ENCODE measurements around the gene ARHGAP29.

DNA sequence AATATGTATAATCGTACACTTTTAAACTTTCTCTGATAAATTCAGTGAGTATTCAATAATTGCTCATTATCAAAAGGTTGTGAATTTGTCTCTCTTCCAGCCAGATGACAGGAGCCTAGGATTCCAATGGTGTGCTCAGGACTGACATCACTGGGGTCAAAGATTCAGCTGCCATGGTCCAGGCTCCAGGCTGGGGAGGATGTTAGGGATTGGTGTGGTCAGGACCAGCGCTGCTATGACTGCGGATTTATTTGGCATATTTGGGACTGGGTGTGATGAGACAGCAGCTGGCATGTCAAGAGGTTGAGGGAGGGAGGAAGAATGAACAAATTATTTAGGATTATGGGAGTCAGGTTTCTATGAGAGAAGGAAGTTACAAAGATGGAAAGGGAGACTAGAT lies 68.3 kb downstream of the ARHGAP29 start:
- TF ChIP-seq, protein P1, sequence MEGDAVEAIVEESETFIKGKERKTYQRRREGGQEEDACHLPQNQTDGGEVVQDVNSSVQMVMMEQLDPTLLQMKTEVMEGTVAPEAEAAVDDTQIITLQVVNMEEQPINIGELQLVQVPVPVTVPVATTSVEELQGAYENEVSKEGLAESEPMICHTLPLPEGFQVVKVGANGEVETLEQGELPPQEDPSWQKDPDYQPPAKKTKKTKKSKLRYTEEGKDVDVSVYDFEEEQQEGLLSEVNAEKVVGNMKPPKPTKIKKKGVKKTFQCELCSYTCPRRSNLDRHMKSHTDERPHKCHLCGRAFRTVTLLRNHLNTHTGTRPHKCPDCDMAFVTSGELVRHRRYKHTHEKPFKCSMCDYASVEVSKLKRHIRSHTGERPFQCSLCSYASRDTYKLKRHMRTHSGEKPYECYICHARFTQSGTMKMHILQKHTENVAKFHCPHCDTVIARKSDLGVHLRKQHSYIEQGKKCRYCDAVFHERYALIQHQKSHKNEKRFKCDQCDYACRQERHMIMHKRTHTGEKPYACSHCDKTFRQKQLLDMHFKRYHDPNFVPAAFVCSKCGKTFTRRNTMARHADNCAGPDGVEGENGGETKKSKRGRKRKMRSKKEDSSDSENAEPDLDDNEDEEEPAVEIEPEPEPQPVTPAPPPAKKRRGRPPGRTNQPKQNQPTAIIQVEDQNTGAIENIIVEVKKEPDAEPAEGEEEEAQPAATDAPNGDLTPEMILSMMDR (IDR thresholded peaks at IDR 0.05), result no peak
- no peak for TF ChIP-seq POLR2A (IDR thresholded peaks at IDR 0.05)
